HepG2 (cell line): ENCODE measurements around the gene ENTPD6. TPM values are rescaled to one million over a fixed set of nuclear protein-coding genes. Genes with fewer than 3 reads are reported as not detected.
A peak's percentile ranks its signal among the peaks of the same experiment; 100 is the strongest.

Experiments used
- CREM ChIP-seq, 2 experiments: sonication (generic) in 1 of 2; formaldehyde crosslinking in 1 of 2; IDR thresholded peaks; 2 replicates each; pipeline versions ENCODE4 v1.4.0 to v1.6.1; 2016 to 2020; ENCODE audit warnings: antibody characterized with exemption in 1 of 2, mild to moderate bottlenecking in 1 of 2, missing genetic modification reagents in 1 of 2
- FOXM1 ChIP-seq: sonication (generic); formaldehyde crosslinking; IDR thresholded peaks from 2 replicates; pipeline ENCODE4 v1.5.0; 2020; ENCODE audit warnings: missing genetic modification reagents
- HDAC6 ChIP-seq: fragments of 200-600 bp; sonication (generic); IDR thresholded peaks from 2 replicates; pipeline ENCODE4 v1.7.0; 2017; ENCODE audit warnings: mild to moderate bottlenecking, antibody characterized with exemption, low read length, low read depth
- KMT2B ChIP-seq: IDR thresholded peaks from 2 replicates; pipeline ENCODE4 v1.6.1; 2016; ENCODE audit warnings: missing genetic modification reagents, missing compliant biosample characterization
- NBN ChIP-seq: fragments of 450-650 bp; conservative IDR thresholded peaks from 2 replicates; pipeline ENCODE4 v1.6.1; 2017
- NFYB ChIP-seq: sonication (generic); formaldehyde crosslinking; IDR thresholded peaks from 2 replicates; pipeline ENCODE4 v1.4.0; 2020; ENCODE audit warnings: missing genetic modification reagents
- PPARG ChIP-seq: conservative IDR thresholded peaks from 2 replicates; pipeline ENCODE4 v1.6.1; 2016; ENCODE audit warnings: missing biosample characterization, missing genetic modification reagents
- SP140L ChIP-seq: sonication (generic); formaldehyde crosslinking; IDR thresholded peaks from 2 replicates; pipeline ENCODE4 v1.4.0; 2020; ENCODE audit warnings: missing genetic modification reagents, borderline replicate concordance
- TCF7 ChIP-seq: sonication (generic); IDR thresholded peaks from 2 replicates; pipeline ENCODE4 v1.6.1; 2016; ENCODE audit warnings: antibody characterized with exemption, low read depth
- ZNF101 ChIP-seq: sonication (generic); formaldehyde crosslinking; IDR thresholded peaks from 2 replicates; pipeline ENCODE4 v1.4.0; 2020; ENCODE audit warnings: mild to moderate bottlenecking, low read depth, missing genetic modification reagents, borderline replicate concordance
- ZNF264 ChIP-seq: sonication (generic); formaldehyde crosslinking; IDR thresholded peaks from 2 replicates; pipeline ENCODE4 v1.4.0; 2020; ENCODE audit warnings: missing genetic modification reagents
- ZNF3 ChIP-seq: IDR thresholded peaks from 2 replicates; pipeline ENCODE4 v1.7.0; 2017; ENCODE audit warnings: inconsistent platforms
- ZNF569 ChIP-seq: sonication (generic); formaldehyde crosslinking; IDR thresholded peaks from 2 replicates; pipeline ENCODE4 v1.5.0; 2020; ENCODE audit warnings: mild to moderate bottlenecking, missing genetic modification reagents, moderate library complexity, borderline replicate concordance
- ZNF83 ChIP-seq: sonication (generic); formaldehyde crosslinking; IDR thresholded peaks from 2 replicates; pipeline ENCODE4 v1.4.0; 2020; ENCODE audit warnings: missing genetic modification reagents, mild to moderate bottlenecking, borderline replicate concordance
- polyA plus RNA-seq, 8 experiments: library from polyadenylated mRNA; depleted of rRNA in 3 of 8; stranded (reverse) in 7 of 8; unstranded in 1 of 8; fragments of >200 nt; fragmentation: Illumina TruSeq in 4 of 8; extraction: Trizol in 4 of 8; gene quantifications; 2 replicates each; pipeline versions ENCODE4 v1.2.1 to v1.2.3, GENCODE V29; 2011 to 2016; ENCODE audit warnings: low read depth in 4 of 8, missing spikeins in 1 of 8, mixed read lengths in 1 of 8; ENCODE audit not compliant: insufficient read depth in 1 of 8
- total RNA-seq, 5 experiments: library from RNA; depleted of rRNA; stranded (reverse); fragments of >200 nt; fragmentation: Illumina TruSeq; extraction: Trizol; gene quantifications; 2 replicates each; pipeline ENCODE4 v1.2.3, GENCODE V29; 2016; ENCODE audit warnings: low read depth in 1 of 5
- TF ChIP-seq, protein P1 (sequence below): sonication (generic); formaldehyde crosslinking; IDR thresholded peaks from 2 replicates; pipeline ENCODE4 v1.5.0; 2020; ENCODE audit warnings: mild to moderate bottlenecking, missing genetic modification reagents
- TF ChIP-seq, protein P2 (sequence below): sonication (generic); formaldehyde crosslinking; IDR thresholded peaks from 2 replicates; pipeline ENCODE4 v1.5.0; 2020; ENCODE audit warnings: missing genetic modification reagents, mild to moderate bottlenecking, borderline replicate concordance
- TF ChIP-seq, protein P3 (sequence below): sonication (generic); formaldehyde crosslinking; conservative IDR thresholded peaks from 2 replicates; pipeline ENCODE4 v1.8.0; 2022; ENCODE audit warnings: low read depth, missing genetic modification reagents
- TF ChIP-seq, protein P4 (sequence below): sonication (generic); formaldehyde crosslinking; IDR thresholded peaks from 2 replicates; pipeline ENCODE4 v1.8.0; 2022; ENCODE audit warnings: missing genetic modification reagents, mild to moderate bottlenecking, borderline replicate concordance
- TF ChIP-seq, protein P5 (sequence below): IDR thresholded peaks from 2 replicates; pipeline ENCODE4 v1.6.1; 2018; ENCODE audit warnings: missing genetic modification reagents, mild to moderate bottlenecking, missing compliant biosample characterization
- TF ChIP-seq, protein P6 (sequence below): sonication (generic); formaldehyde crosslinking; IDR thresholded peaks from 2 replicates; pipeline ENCODE4 v1.5.1; 2020; ENCODE audit warnings: missing genetic modification reagents, mild to moderate bottlenecking, borderline replicate concordance

Gene ENTPD6
- total and polyA plus RNA-seq, 2 of the 13 experiments (the other 11 are each of a cell fraction or from before 2014, with no cell fraction given), result 164 to 172 TPM

DNA sequence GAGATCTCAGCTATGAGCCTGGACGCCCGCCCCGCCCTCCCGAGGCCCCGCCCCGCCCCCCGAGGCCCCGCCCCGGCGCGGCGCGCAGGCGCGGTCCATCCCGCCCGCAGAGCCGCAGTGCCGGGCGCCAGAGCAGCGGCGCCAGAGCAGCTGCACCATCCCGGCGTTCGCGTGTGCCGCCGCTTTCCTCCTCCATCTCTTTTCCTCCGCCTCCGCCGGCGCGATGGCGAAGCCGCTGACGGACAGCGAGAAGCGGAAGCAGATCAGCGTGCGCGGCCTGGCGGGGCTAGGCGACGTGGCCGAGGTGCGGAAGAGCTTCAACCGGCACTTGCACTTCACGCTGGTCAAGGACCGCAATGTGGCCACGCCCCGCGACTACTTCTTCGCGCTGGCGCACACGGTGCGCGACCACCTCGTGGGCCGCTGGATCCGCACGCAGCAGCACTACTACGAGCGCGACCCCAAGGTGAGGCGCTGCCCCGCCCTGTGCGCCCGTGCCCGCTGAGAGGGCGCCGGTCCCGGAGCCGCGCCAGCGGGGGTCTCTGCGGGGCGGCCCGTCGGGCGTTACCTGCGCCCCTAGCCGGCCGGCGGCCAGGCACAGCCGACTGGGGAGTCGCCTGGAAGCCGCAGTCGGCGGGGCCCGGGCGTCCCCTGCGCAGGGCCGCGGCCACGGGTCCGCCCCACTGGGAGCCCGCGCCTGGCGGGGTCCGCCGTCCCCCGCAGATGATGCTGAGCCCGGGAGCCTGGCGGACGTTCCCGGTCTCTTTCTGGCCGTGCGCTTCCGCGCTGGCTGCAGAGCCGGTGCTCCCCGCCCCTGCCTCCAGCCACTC lies 52.7 kb downstream of the ENTPD6 start, which contains the start of gene PYGB (continued):
- TF ChIP-seq, protein P1, sequence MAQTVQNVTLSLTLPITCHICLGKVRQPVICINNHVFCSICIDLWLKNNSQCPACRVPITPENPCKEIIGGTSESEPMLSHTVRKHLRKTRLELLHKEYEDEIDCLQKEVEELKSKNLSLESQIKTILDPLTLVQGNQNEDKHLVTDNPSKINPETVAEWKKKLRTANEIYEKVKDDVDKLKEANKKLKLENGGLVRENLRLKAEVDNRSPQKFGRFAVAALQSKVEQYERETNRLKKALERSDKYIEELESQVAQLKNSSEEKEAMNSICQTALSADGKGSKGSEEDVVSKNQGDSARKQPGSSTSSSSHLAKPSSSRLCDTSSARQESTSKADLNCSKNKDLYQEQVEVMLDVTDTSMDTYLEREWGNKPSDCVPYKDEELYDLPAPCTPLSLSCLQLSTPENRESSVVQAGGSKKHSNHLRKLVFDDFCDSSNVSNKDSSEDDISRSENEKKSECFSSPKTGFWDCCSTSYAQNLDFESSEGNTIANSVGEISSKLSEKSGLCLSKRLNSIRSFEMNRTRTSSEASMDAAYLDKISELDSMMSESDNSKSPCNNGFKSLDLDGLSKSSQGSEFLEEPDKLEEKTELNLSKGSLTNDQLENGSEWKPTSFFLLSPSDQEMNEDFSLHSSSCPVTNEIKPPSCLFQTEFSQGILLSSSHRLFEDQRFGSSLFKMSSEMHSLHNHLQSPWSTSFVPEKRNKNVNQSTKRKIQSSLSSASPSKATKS (CRISPR knock-in tag), result peak; percentile 94; the same call in 1 of the 2 replicates
- TF ChIP-seq PPARG (peak; percentile 52; the same call in 1 of the 2 replicates), HDAC6 (no peak), KMT2B (CRISPR knock-in tag) (peak; percentile 92), SP140L (CRISPR knock-in tag) (0 out of 2 replicates have a peak, but pooled peaks have one; percentile 73), ZNF3 (no peak), ZNF264 (CRISPR knock-in tag) (peak; percentile 89), FOXM1 (CRISPR knock-in tag) (peak; percentile 84), ZNF569 (CRISPR knock-in tag) (no peak), TCF7 (no peak), NBN (no peak), ZNF101 (peak; percentile 75; the same call in 1 of the 2 replicates), ZNF83 (peak; percentile 98), NFYB (no peak), CREM (IDR thresholded peaks at IDR 0.05) (no peak), CREM (CRISPR knock-in tag; IDR thresholded peaks at IDR 0.05) (no peak; the same call in 1 of the 2 replicates)
- TF ChIP-seq, protein P2, sequence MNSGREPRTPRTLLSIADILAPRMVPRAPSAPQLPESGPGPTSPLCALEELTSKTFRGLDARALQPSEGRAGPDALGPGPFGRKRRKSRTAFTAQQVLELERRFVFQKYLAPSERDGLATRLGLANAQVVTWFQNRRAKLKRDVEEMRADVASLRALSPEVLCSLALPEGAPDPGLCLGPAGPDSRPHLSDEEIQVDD (CRISPR knock-in tag), result peak; percentile 96
- TF ChIP-seq, protein P3, sequence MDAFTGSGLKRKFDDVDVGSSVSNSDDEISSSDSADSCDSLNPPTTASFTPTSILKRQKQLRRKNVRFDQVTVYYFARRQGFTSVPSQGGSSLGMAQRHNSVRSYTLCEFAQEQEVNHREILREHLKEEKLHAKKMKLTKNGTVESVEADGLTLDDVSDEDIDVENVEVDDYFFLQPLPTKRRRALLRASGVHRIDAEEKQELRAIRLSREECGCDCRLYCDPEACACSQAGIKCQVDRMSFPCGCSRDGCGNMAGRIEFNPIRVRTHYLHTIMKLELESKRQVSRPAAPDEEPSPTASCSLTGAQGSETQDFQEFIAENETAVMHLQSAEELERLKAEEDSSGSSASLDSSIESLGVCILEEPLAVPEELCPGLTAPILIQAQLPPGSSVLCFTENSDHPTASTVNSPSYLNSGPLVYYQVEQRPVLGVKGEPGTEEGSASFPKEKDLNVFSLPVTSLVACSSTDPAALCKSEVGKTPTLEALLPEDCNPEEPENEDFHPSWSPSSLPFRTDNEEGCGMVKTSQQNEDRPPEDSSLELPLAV (CRISPR knock-in tag), result peak; percentile 90; the same call in 1 of the 2 replicates
- TF ChIP-seq, protein P4, sequence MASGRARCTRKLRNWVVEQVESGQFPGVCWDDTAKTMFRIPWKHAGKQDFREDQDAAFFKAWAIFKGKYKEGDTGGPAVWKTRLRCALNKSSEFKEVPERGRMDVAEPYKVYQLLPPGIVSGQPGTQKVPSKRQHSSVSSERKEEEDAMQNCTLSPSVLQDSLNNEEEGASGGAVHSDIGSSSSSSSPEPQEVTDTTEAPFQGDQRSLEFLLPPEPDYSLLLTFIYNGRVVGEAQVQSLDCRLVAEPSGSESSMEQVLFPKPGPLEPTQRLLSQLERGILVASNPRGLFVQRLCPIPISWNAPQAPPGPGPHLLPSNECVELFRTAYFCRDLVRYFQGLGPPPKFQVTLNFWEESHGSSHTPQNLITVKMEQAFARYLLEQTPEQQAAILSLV (CRISPR knock-in tag), result peak; percentile 94
- TF ChIP-seq, protein P5, sequence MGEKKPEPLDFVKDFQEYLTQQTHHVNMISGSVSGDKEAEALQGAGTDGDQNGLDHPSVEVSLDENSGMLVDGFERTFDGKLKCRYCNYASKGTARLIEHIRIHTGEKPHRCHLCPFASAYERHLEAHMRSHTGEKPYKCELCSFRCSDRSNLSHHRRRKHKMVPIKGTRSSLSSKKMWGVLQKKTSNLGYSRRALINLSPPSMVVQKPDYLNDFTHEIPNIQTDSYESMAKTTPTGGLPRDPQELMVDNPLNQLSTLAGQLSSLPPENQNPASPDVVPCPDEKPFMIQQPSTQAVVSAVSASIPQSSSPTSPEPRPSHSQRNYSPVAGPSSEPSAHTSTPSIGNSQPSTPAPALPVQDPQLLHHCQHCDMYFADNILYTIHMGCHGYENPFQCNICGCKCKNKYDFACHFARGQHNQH (CRISPR knock-in tag), result peak; percentile 93
- TF ChIP-seq, protein P6, sequence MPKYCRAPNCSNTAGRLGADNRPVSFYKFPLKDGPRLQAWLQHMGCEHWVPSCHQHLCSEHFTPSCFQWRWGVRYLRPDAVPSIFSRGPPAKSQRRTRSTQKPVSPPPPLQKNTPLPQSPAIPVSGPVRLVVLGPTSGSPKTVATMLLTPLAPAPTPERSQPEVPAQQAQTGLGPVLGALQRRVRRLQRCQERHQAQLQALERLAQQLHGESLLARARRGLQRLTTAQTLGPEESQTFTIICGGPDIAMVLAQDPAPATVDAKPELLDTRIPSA (CRISPR knock-in tag), result 0 out of 2 replicates have a peak, but pooled peaks have one; percentile 12
